ENCODE data around the gene SART3.

Gene SART3

DNA sequence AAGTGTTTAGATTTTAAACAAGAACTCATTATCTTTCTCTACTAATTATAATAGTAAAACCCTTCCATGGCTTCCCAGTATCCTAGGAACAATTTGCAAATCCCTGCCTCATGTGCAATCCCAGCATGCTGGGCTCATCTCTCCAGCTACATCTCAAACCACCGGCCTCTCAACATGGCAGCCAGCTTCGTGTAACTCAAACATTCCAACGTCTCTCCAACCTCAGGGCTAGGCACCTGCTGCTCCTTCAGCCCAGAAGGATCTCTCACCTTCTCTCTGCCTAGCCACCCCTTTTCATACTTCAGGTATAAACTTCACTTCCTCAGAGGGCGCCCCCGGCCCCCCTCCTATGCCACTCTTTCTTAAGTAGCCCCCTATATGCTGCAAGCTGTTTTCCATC is 7.2 kb downstream of the SART3 start:
- no peak overlapping the region for H3K4me3 ChIP-seq (ENCODE audit: low read depth, low read length)
- ChIA-PET CTCF (interaction anchor here (1.6 to 2.0 kb wide), 2 partner anchors 8 to 64 kb away, joined by 4 to 7 read pairs; partner anchors contain the start of gene ISCU), POLR2A (no interaction called here)
- DNase-seq (ENCODE audit: low read depth, low spot score): no peak
- TF ChIP-seq, protein P1, sequence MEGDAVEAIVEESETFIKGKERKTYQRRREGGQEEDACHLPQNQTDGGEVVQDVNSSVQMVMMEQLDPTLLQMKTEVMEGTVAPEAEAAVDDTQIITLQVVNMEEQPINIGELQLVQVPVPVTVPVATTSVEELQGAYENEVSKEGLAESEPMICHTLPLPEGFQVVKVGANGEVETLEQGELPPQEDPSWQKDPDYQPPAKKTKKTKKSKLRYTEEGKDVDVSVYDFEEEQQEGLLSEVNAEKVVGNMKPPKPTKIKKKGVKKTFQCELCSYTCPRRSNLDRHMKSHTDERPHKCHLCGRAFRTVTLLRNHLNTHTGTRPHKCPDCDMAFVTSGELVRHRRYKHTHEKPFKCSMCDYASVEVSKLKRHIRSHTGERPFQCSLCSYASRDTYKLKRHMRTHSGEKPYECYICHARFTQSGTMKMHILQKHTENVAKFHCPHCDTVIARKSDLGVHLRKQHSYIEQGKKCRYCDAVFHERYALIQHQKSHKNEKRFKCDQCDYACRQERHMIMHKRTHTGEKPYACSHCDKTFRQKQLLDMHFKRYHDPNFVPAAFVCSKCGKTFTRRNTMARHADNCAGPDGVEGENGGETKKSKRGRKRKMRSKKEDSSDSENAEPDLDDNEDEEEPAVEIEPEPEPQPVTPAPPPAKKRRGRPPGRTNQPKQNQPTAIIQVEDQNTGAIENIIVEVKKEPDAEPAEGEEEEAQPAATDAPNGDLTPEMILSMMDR (IDR thresholded peaks at IDR 0.05; ENCODE audit: insufficient read depth, low read length, missing control alignments): no peak

DNA sequence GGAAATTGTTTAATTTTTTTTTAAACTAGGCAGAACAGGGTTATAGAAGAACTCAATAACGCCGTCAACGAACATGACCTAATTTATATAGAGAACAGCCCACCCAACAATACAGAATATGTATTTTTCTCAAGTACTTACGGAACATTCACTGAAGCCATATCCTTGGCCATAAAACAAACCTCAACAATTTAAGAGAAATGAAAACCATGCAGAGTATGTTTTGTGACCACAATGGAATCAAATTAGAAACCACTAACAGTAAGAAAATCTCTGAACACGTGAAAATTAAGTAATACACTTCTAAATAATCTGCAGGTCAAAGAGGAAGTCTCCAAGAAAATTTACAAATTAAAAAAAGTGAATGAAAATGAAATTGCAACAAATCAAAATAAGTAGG is 9.4 kb downstream of the SART3 start:
- ChIA-PET CTCF (interaction anchor here (1.4 kb wide), 1 partner anchor 13 kb away, joined by 4 read pairs; no protein-coding TSS in a partner anchor), POLR2A (no interaction called here)
- peak; percentile 49 for DNase-seq (ENCODE audit: low read depth, low spot score)
- TF ChIP-seq, protein P1 (IDR thresholded peaks at IDR 0.05; ENCODE audit: insufficient read depth, low read length, missing control alignments): no peak
- H3K4me3 ChIP-seq (ENCODE audit: low read depth, low read length): no peak overlapping the region

DNA sequence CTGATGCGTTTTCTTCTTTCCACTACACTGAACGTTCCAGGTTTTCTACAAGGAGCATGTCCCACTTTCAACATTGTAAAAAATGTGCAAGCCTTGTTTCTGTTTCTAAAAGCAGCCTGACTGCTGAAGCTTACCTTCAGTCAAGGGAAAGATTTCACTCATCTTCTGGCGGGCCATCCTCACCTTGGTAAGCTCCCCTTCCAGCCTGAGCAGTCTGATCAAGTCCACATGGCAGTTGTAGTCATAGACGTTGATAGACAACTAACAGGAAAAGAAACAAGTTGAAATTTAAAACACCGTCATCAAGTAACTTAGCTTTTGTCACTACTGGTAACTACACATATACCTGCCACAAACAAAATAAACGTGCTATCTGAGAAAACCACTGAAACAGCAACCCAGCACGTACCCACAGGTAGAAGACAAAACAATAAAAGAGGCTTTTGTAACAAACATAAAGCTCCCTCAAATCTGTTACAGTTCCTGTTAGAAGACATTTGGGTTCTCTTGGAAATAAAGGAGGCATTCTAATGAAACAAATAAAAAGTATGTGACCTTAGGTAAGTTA is 11.9 kb downstream of the SART3 start:
- TF ChIP-seq, protein P1 (IDR thresholded peaks at IDR 0.05; ENCODE audit: insufficient read depth, low read length, missing control alignments): no peak
- CTCF ChIA-PET: interaction anchor here (1.0 to 2.1 kb wide), 6 partner anchors 9 to 563 kb away, joined by 3 to 13 read pairs (median 4); no protein-coding TSS in a partner anchor

DNA sequence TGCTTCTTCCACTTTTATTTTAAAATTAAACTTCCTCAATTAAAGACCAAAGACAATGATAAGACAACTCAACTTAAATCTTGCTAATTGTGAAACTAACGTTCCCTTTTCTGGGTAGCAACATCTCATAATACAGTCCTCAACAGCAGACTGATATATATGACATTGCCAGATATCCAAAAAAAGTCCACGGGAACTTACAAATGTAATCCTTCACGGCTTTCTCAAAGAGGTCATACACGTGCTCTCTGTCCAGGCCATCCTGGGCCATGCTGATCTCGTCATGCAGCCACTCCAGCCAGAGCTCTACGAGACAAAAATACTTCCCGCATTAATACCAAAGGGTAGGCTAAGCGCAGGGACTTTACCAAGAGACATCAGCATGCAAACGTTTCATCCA is 13.3 kb downstream of the SART3 start:
- CTCF ChIA-PET: no interaction called here
- POLR2A ChIA-PET: no interaction called here

More for the DNA sequence above, 11.9 kb downstream of the SART3 start:
- POLR2A ChIA-PET: no interaction called here
- no peak overlapping the region for H3K4me3 ChIP-seq (ENCODE audit: low read depth, low read length)
- no peak for DNase-seq (ENCODE audit: low read depth, low spot score)

DNA sequence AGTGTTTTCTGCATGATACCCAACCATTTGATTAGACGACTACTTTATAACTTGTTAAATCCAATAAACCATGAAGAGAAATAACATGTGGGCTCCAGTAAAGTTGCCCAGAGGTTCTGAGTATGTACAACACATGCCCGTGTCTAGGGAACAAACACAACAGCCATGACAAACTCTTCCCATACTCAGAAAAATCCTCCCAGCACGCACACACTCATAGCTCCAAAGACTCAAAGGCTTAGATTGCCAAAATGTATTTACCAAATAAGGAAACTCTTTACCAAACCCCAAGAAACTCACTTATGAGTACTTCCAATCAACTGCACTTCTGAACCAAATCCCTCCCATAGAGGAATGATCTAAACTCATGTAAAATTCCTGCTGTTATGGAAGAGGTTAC is 17.3 kb downstream of the SART3 start:
- POLR2A ChIA-PET: no interaction called here
- TF ChIP-seq, protein P1 (IDR thresholded peaks at IDR 0.05; ENCODE audit: insufficient read depth, low read length, missing control alignments): no peak
- no peak overlapping the region for H3K4me3 ChIP-seq (ENCODE audit: low read depth, low read length)
- no peak for DNase-seq (ENCODE audit: low read depth, low spot score)
- CTCF ChIA-PET: interaction anchor here (0.9 to 1.5 kb wide), 2 partner anchors 74 to 260 kb away, joined by 3 to 7 read pairs; no protein-coding TSS in a partner anchor

More for the DNA sequence above, 13.3 kb downstream of the SART3 start:
- H3K4me3 ChIP-seq (ENCODE audit: low read depth, low read length): no peak overlapping the region
- TF ChIP-seq, protein P1 (IDR thresholded peaks at IDR 0.05; ENCODE audit: insufficient read depth, low read length, missing control alignments): no peak
- DNase-seq (ENCODE audit: low read depth, low spot score): no peak

DNA sequence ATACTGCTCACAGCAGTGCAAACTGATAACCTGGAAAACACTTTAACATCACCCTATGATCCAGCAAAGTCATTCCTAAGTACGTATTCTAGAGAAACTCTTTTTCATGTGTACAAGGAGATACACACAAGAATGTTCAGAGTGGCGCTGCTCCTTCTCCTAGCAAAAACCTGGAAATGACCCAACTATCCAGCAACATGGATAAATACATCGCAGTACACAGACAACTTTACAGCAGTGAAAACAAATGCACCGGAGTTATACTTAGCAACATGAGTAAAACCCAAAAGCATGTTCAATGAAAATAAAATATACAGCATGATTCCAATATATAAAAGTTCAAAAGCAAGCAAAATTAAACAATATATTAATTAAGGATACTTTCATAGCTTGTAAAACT is 18.7 kb downstream of the SART3 start:
- H3K4me3 ChIP-seq (ENCODE audit: low read depth, low read length): no peak overlapping the region
- DNase-seq (ENCODE audit: low read depth, low spot score): no peak
- TF ChIP-seq, protein P1 (IDR thresholded peaks at IDR 0.05; ENCODE audit: insufficient read depth, low read length, missing control alignments): no peak
- CTCF ChIA-PET: interaction anchor here (1.8 to 2.3 kb wide), 2 partner anchors 11 to 76 kb away, joined by 5 to 14 read pairs; no protein-coding TSS in a partner anchor
- POLR2A ChIA-PET: no interaction called here

All from AG04449 (cell line).